ENCODE measurements around the gene MC3R.

- TF ChIP-seq ZNF274 (IDR thresholded peaks at IDR 0.05; ENCODE audit: low read depth, low read length) (no peak), CBX3 (IDR thresholded peaks at IDR 0.05; ENCODE audit: low read depth) (no peak), CTCF (IDR thresholded peaks at IDR 0.05 in 2 of 3, conservative IDR thresholded peaks at IDR 0.05 in 1 of 3; ENCODE audit: borderline replicate concordance in 1 of 3, insufficient read depth in 1 of 3, low read depth in 2 of 3, low read length in 2 of 3) (no peak), POLR2A (IDR thresholded peaks at IDR 0.05; ENCODE audit: borderline replicate concordance, extremely low read depth, insufficient read depth, insufficient read length) (no peak)
Measured at GRCh38 chr20:56222945-56223344, 25.6 kb upstream of the MC3R start.
